ENCODE data around the gene TKFC.

Gene TKFC

GRCh38 chr11:61345954-61346843 lies 13.2 kb downstream of the TKFC start:
- DNase-seq = no peak

- no peak for DNase-seq
Observed at GRCh38 chr11:61347916-61348461, 15.0 kb downstream of the TKFC start.

GRCh38 chr11:61349189-61349751 lies 16.2 kb downstream of the TKFC start:
- no peak for DNase-seq

GRCh38 chr11:61349916-61350315 lies 16.9 kb downstream of the TKFC start:
- no peak for DNase-seq

GRCh38 chr11:61350336-61350735 lies 17.3 kb downstream of the TKFC start:
- DNase-seq = no peak

GRCh38 chr11:61350803-61351202 lies 17.8 kb downstream of the TKFC start:
- no peak for DNase-seq

- no peak for DNase-seq
Observed at GRCh38 chr11:61352038-61352437, 19.0 kb downstream of the TKFC start.

- DNase-seq = no peak
Observed at GRCh38 chr11:61353131-61354067, 20.4 kb downstream of the TKFC start.

GRCh38 chr11:61354208-61354607 lies 21.2 kb downstream of the TKFC start:
- no peak for DNase-seq

- DNase-seq = no peak
Observed at GRCh38 chr11:61356706-61357105, 23.7 kb downstream of the TKFC start.

GRCh38 chr11:61357233-61357893 lies 24.3 kb downstream of the TKFC start:
- DNase-seq = no peak

- no peak for DNase-seq
Observed at GRCh38 chr11:61357894-61358239, 24.8 kb downstream of the TKFC start.

GRCh38 chr11:61358566-61358965 lies 25.5 kb downstream of the TKFC start:
- no peak for DNase-seq

GRCh38 chr11:61359516-61359915 lies 26.5 kb downstream of the TKFC start:
- DNase-seq = no peak

GRCh38 chr11:61361237-61361740 lies 28.3 kb downstream of the TKFC start:
- no peak for DNase-seq

- peak; percentile 91 to 94 for DNase-seq
Observed at GRCh38 chr11:61361741-61362541, 28.9 kb downstream of the TKFC start, which contains the start of the genes CYB561A3 and TMEM138. Gene CYB561A3, minus strand, starts transcription at chr11:61361882. Its CDS starts 5,169 bp downstream, at chr11:61356713. Gene TMEM138, plus strand, starts transcription at chr11:61362374. Its CDS starts 2,017 bp downstream, at chr11:61364391.

GRCh38 chr11:61362542-61362875 lies 29.5 kb downstream of the TKFC start:
- DNase-seq = peak in 1 of 2 experiments; percentile 60

GRCh38 chr11:61364012-61364675 lies 31.1 kb downstream of the TKFC start:
- no peak for DNase-seq

- DNase-seq = no peak
Observed at GRCh38 chr11:61367406-61367805, 34.4 kb downstream of the TKFC start.

GRCh38 chr11:61368646-61369045 lies 35.6 kb downstream of the TKFC start:
- no peak for DNase-seq
